Lung (tissue), 12 donors: ENCODE measurements around the gene MOK. TPM values are rescaled to one million over a fixed set of nuclear protein-coding genes. Genes with fewer than 3 reads are reported as not detected.

Source experiments
- ATAC-seq: fragments of 200-7000 bp; cut with Tn5 transposase; one replicate; pipeline ENCODE4 v1.9.1; 2020; ENCODE audit warnings: moderate number of reproducible peaks; ENCODE audit not compliant: insufficient read depth, low FRiP score
- DNase-seq, 3 donors: peaks; one replicate each; pipeline ENCODE4 v3.0.0-alpha.2; 2013 to 2017
- H3K27ac ChIP-seq, 2 donors: one replicate each; pipeline ENCODE4 v1.5.1; 2013; ENCODE audit warnings: mild to moderate bottlenecking in 2 of 2, moderate library complexity in 2 of 2, control low read depth in 1 of 2, inconsistent platforms in 1 of 2, low read depth in 1 of 2, low read length in 1 of 2
- H3K27me3 ChIP-seq, 3 donors: one replicate each; pipeline ENCODE4 v1.5.1; 2013; ENCODE audit warnings: low read length in 2 of 3; ENCODE audit not compliant: control insufficient read depth in 3 of 3, insufficient read depth in 3 of 3
- H3K36me3 ChIP-seq, 4 donors: one replicate each; pipeline ENCODE4 v1.5.1; 2013; ENCODE audit warnings: low read length in 4 of 4, mild to moderate bottlenecking in 1 of 4, moderate library complexity in 1 of 4; ENCODE audit not compliant: control insufficient read depth in 4 of 4, insufficient read depth in 4 of 4
- H3K4me1 ChIP-seq, 5 donors: one replicate each; pipeline ENCODE4 v1.5.1; 2013; ENCODE audit warnings: low read length in 5 of 5, mild to moderate bottlenecking in 2 of 5, moderate library complexity in 1 of 5; ENCODE audit not compliant: control insufficient read depth in 5 of 5, insufficient read depth in 5 of 5
- H3K4me3 ChIP-seq: one replicate; pipeline ENCODE4 v1.5.1; 2013; ENCODE audit warnings: mild to moderate bottlenecking, control low read depth, moderate library complexity
- H3K9ac ChIP-seq, 2 donors: one replicate each; pipeline ENCODE4 v1.5.1; 2013; ENCODE audit warnings: low read length in 2 of 2, control low read depth in 1 of 2; ENCODE audit not compliant: insufficient read depth in 1 of 2
- H3K9me3 ChIP-seq, 4 donors: one replicate each; pipeline ENCODE4 v1.5.1; 2013; ENCODE audit warnings: low read length in 3 of 4, mild to moderate bottlenecking in 1 of 4, moderate library complexity in 1 of 4; ENCODE audit not compliant: control insufficient read depth in 4 of 4, insufficient read depth in 3 of 4
- CTCF ChIP-seq: IDR thresholded peaks from 2 replicates; pipeline ENCODE4 v1.5.1; 2012; ENCODE audit warnings: mild to moderate bottlenecking; ENCODE audit errors: control extremely low read depth, extremely low read depth
- WGBS, 2 donors: extraction: QIAGEN DNeasy Blood & Tissue Kit; methylation state at CpG; one replicate each; pipeline ENCODE4 v1.1.7; 2013; 5-methylcytosine and 5-hydroxymethylcytosine counted together
- polyA plus RNA-seq, 2 donors: library from polyadenylated mRNA; stranded (reverse); fragments of 200-250 nt; gene quantifications; one replicate each; pipeline ENCODE4 v1.2.1, GENCODE V29; 2013
- total RNA-seq, 2 donors: library from RNA; depleted of rRNA in 1 of 2; stranded (reverse); fragments of >200 nt in 1 of 2; gene quantifications; one replicate each; pipeline ENCODE4 v1.2.1, GENCODE V29; 2014 to 2021
- donor health status: control.
- donor health status: control.
- donor health status: Bipolar disorder and iron deficiency.
- donor health status: healthy.
- donor health status: DM: yes; HTN: yes; CAD: no.

Gene MOK
- total and polyA plus RNA-seq, 4 donors, result 11.1 to 35.4 (median 25.4) TPM

DNA sequence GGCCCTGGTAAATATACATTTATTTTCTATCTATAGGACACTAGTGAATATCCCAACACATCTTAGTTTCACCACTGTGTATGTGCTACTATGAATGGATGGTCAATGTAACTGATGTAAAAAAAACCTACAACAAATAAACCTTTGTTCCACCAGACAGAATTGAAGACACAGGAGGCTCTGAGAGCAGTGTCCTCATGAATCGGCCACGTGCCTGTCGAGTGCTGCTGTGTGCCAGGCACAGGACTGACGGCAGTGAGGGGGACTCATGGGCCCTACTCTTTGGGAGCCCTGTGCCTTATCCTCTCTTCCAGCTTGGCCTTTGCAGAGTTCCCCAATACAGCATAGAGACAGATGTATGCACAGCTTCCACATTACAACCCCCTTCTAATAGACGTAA lies 39.5 kb upstream of the MOK start:
- Histone ChIP-seq H3K4me3 (no peak overlapping the region), H3K27ac (no peak overlapping the region), H3K27me3 (no peaks in the 10 kb centered on the region), H3K9ac (no peak overlapping the region), H3K36me3 (peaks cover 16 to 41% (median 27%) of the 10 kb centered on the region in 4 donors), H3K9me3 (no peaks in the 10 kb centered on the region), H3K4me1 (no peaks in the 10 kb centered on the region)
- TF ChIP-seq CTCF, result no peak
- DNase-seq (no peak), ATAC-seq (no peak)
- 94 to 97% methylated on average over 5 of the region's 5 CpGs for WGBS, 2 donors

DNA sequence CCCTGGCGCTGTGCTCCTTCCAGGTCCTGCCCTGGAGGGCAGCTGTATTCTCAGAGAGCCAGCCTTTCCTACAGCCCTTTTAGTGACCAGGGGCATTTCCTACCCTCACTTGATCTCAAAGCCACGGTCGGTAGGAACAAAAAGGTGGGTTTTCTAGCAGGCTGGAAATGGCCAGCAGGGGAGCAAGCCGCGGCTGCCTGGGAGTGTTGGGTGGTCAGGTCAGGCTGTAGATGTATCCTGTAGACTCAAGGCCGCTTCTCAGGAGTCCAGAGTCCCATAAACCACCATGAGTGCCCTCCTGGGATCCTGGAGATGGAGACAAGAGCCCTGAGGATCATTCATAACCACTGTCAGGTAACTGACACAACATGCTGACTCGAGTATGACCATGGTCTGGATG lies 39.1 kb upstream of the MOK start:
- Histone ChIP-seq H3K9me3 (no peaks in the 10 kb centered on the region), H3K9ac (no peak overlapping the region), H3K36me3 (peaks cover 15 to 42% (median 27%) of the 10 kb centered on the region in 4 donors), H3K4me1 (no peaks in the 10 kb centered on the region), H3K27ac (no peak overlapping the region), H3K4me3 (no peak overlapping the region), H3K27me3 (no peaks in the 10 kb centered on the region)
- WGBS, 2 donors, result 88 to 94% methylated on average over 7 of the region's 7 CpGs
- ATAC-seq (no peak), DNase-seq (no peak)
- TF ChIP-seq CTCF, result no peak

DNA sequence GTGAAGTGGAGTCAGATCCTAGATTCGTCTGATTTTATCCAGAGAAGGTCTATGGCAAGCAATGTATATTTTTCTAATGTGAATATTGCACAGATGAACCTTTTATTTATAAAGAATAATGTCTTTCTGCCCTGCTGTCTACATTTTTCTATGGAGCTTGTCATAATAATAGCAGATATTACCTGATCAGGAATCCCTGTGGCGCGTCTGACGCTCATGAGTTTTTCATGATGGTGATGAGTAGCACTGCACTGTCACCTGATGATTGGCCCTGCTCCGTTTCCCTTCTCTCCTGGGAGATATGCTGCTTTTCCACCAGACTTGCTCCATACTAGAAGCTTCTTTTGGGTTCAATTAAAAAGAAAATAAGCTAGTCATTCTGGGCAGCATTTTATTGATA lies 37.3 kb upstream of the MOK start:
- Histone ChIP-seq H3K36me3 (peaks cover 10 to 40% (median 27%) of the 10 kb centered on the region in 4 donors), H3K9ac (no peak overlapping the region), H3K27ac (no peak overlapping the region), H3K27me3 (no peaks in the 10 kb centered on the region), H3K4me1 (no peaks in the 10 kb centered on the region), H3K4me3 (no peak overlapping the region), H3K9me3 (no peaks in the 10 kb centered on the region)
- no peak for ATAC-seq
- DNase-seq, result no peak
- TF ChIP-seq CTCF, result no peak
- WGBS, 2 donors, result 91 to 94% methylated on average over 5 of the region's 5 CpGs

DNA sequence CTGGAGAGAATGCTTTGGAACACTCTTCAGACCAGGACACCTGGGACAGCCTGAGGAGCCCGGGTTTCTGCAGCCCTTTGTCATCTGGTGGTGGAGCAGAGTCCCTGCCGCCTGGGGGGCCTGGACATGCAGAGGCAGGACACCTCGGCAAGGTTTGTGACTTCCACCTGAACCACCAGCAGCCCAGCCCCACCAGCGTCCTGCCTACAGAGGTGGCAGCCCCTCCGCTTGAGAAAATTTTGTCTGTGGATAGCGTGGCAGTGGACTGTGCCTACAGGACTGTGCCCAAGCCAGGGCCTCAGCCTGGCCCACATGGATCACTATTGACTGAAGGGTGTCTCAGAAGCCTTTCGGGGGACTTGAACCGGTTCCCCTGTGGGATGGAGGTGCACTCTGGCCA lies 36.6 kb upstream of the MOK start:
- Histone ChIP-seq H3K9ac (no peak overlapping the region), H3K4me1 (no peaks in the 10 kb centered on the region), H3K27ac (no peak overlapping the region), H3K9me3 (no peaks in the 10 kb centered on the region), H3K27me3 (no peaks in the 10 kb centered on the region), H3K36me3 (peaks cover 10 to 38% (median 26%) of the 10 kb centered on the region in 4 donors), H3K4me3 (no peak overlapping the region)
- TF ChIP-seq CTCF, result no peak
- no peak for DNase-seq
- ATAC-seq, result no peak
- 90 to 96% methylated on average over 8 of the region's 8 CpGs for WGBS, 2 donors
